ENCODE data around the gene STAC2. TPM values are rescaled to one million over a fixed set of nuclear protein-coding genes. Genes with fewer than 3 reads are reported as not detected.

Gene STAC2
- total RNA-seq, 2 experiments from 2014 or later = not detected

- Mint-ChIP-seq H3K9me3 (no peaks in the 10 kb centered on the region), H3K27me3 (peaks cover 38% of the 10 kb centered on the region), H3K4me3 (no peak overlapping the region), H3K27ac (no peak overlapping the region), H3K4me1 (peaks cover 1% of the 10 kb centered on the region), H3K36me3 (ENCODE audit: low read depth) (no peaks in the 10 kb centered on the region)
- CTCF ChIA-PET = interaction anchor here (0.5 to 1.6 kb wide), 5 partner anchors 11 to 53 kb away, joined by 3 to 5 read pairs (median 3); no protein-coding TSS in a partner anchor
- no peak for DNase-seq
- POLR2A ChIA-PET = no interaction called here
Measured at GRCh38 chr17:39217734-39218369, 7.9 kb downstream of the STAC2 start.

GRCh38 chr17:39213852-39214251 lies 11.9 kb downstream of the STAC2 start:
- ChIA-PET POLR2A (interaction anchor here (1.3 kb wide), 1 partner anchor 13 kb away, joined by 3 read pairs; no protein-coding TSS in a partner anchor), CTCF (no interaction called here)
- peaks cover 40% of the 10 kb centered on the region for H3K27me3 Mint-ChIP-seq
- no peak overlapping the region for H3K27ac Mint-ChIP-seq
- H3K4me1 Mint-ChIP-seq = peaks cover 10% of the 10 kb centered on the region
- H3K36me3 Mint-ChIP-seq (ENCODE audit: low read depth) = no peaks in the 10 kb centered on the region
- no peak for DNase-seq
- no peaks in the 10 kb centered on the region for H3K9me3 Mint-ChIP-seq
- no peak overlapping the region for H3K4me3 Mint-ChIP-seq

GRCh38 chr17:39212841-39213480 lies 12.8 kb downstream of the STAC2 start:
- Mint-ChIP-seq H3K4me1 (peaks cover 10% of the 10 kb centered on the region), H3K36me3 (ENCODE audit: low read depth) (no peaks in the 10 kb centered on the region), H3K27ac (no peak overlapping the region), H3K9me3 (no peaks in the 10 kb centered on the region), H3K27me3 (peaks cover 35% of the 10 kb centered on the region), H3K4me3 (no peak overlapping the region)
- ChIA-PET CTCF (interaction anchor here (0.7 to 1.3 kb wide), 2 partner anchors 32 to 41 kb away, joined by 3 to 5 read pairs; no protein-coding TSS in a partner anchor), POLR2A (no interaction called here)
- no peak for DNase-seq

- peaks cover 32% of the 10 kb centered on the region for H3K27me3 Mint-ChIP-seq
- H3K27ac Mint-ChIP-seq = no peak overlapping the region
- ChIA-PET POLR2A (no interaction called here), CTCF (interaction anchor here (0.7 to 1.3 kb wide), 2 partner anchors 32 to 41 kb away, joined by 3 to 5 read pairs; no protein-coding TSS in a partner anchor)
- no peaks in the 10 kb centered on the region for H3K9me3 Mint-ChIP-seq
- H3K4me1 Mint-ChIP-seq = peaks cover 11% of the 10 kb centered on the region
- H3K4me3 Mint-ChIP-seq = no peak overlapping the region
- no peak for DNase-seq
- no peaks in the 10 kb centered on the region for H3K36me3 Mint-ChIP-seq (ENCODE audit: low read depth)
Measured at GRCh38 chr17:39212195-39212810, 13.4 kb downstream of the STAC2 start.

GRCh38 chr17:39210093-39210434 lies 15.7 kb downstream of the STAC2 start:
- ChIA-PET CTCF (interaction anchor here (1.0 to 7.4 kb wide), 3 partner anchors 10 to 45 kb away, joined by 3 to 208 read pairs (median 3); partner anchors contain the start of gene RPL19), POLR2A (interaction anchor here (2.5 kb wide), 1 partner anchor 10 kb away, joined by 10 read pairs; the partner anchor contains the start of gene RPL19)
- H3K36me3 Mint-ChIP-seq (ENCODE audit: low read depth) = peaks cover 2% of the 10 kb centered on the region
- no peaks in the 10 kb centered on the region for H3K9me3 Mint-ChIP-seq
- H3K4me1 Mint-ChIP-seq = peaks cover 17% of the 10 kb centered on the region
- no peak overlapping the region for H3K4me3 Mint-ChIP-seq
- no peak for DNase-seq
- no peak overlapping the region for H3K27ac Mint-ChIP-seq
- H3K27me3 Mint-ChIP-seq = peaks cover 18% of the 10 kb centered on the region

- Mint-ChIP-seq H3K36me3 (ENCODE audit: low read depth) (peaks cover 7% of the 10 kb centered on the region), H3K27ac (no peak overlapping the region), H3K4me1 (peaks cover 18% of the 10 kb centered on the region), H3K27me3 (peaks cover 17% of the 10 kb centered on the region), H3K4me3 (peak overlapping the region; percentile 4), H3K9me3 (no peaks in the 10 kb centered on the region)
- peak; percentile 65 for DNase-seq
- ChIA-PET POLR2A (interaction anchor here (0.6 to 2.5 kb wide), 3 partner anchors 10 to 18 kb away, joined by 3 to 10 read pairs (median 4); partner anchors contain the start of gene RPL19), CTCF (interaction anchor here (1.0 to 7.4 kb wide), 3 partner anchors 10 to 45 kb away, joined by 3 to 208 read pairs (median 3); partner anchors contain the start of gene RPL19)
Measured at GRCh38 chr17:39209317-39210092, 16.2 kb downstream of the STAC2 start.

- Mint-ChIP-seq H3K9me3 (no peaks in the 10 kb centered on the region), H3K4me1 (peaks cover 19% of the 10 kb centered on the region), H3K27ac (no peak overlapping the region), H3K4me3 (no peak overlapping the region), H3K36me3 (ENCODE audit: low read depth) (peaks cover 14% of the 10 kb centered on the region), H3K27me3 (peaks cover 17% of the 10 kb centered on the region)
- ChIA-PET CTCF (interaction anchor here (1.0 to 7.4 kb wide), 3 partner anchors 9 to 44 kb away, joined by 3 to 208 read pairs (median 3); partner anchors contain the start of gene RPL19), POLR2A (interaction anchor here (0.6 to 2.5 kb wide), 3 partner anchors 9 to 19 kb away, joined by 3 to 10 read pairs (median 4); partner anchors contain the start of gene RPL19)
- no peak for DNase-seq
Measured at GRCh38 chr17:39208893-39209292, 16.9 kb downstream of the STAC2 start.

GRCh38 chr17:39208136-39208535 lies 17.6 kb downstream of the STAC2 start:
- Mint-ChIP-seq H3K4me1 (peaks cover 24% of the 10 kb centered on the region), H3K27me3 (peaks cover 17% of the 10 kb centered on the region), H3K9me3 (no peaks in the 10 kb centered on the region), H3K27ac (no peak overlapping the region), H3K36me3 (ENCODE audit: low read depth) (peaks cover 21% of the 10 kb centered on the region), H3K4me3 (no peak overlapping the region)
- POLR2A ChIA-PET = interaction anchor here (2.1 to 3.7 kb wide), 3 partner anchors 8 to 36 kb away, joined by 9 to 22 read pairs (median 10); partner anchors contain the start of gene RPL19
- no peak for DNase-seq
- CTCF ChIA-PET = interaction anchor here (2.9 to 7.4 kb wide), 2 partner anchors 12 to 31 kb away, joined by 9 to 208 read pairs; no protein-coding TSS in a partner anchor

GRCh38 chr17:39205112-39205526 lies 20.6 kb downstream of the STAC2 start:
- CTCF ChIA-PET = interaction anchor here (0.7 to 7.4 kb wide), 4 partner anchors 9 to 348 kb away, joined by 3 to 208 read pairs (median 6); no protein-coding TSS in a partner anchor
- POLR2A ChIA-PET = interaction anchor here (3.7 kb wide), 1 partner anchor 32 kb away, joined by 22 read pairs; no protein-coding TSS in a partner anchor
- H3K36me3 Mint-ChIP-seq (ENCODE audit: low read depth) = peaks cover 48% of the 10 kb centered on the region
- peaks cover 43% of the 10 kb centered on the region for H3K4me1 Mint-ChIP-seq
- no peak overlapping the region for H3K4me3 Mint-ChIP-seq
- DNase-seq = no peak
- no peaks in the 10 kb centered on the region for H3K9me3 Mint-ChIP-seq
- H3K27ac Mint-ChIP-seq = no peak overlapping the region
- peaks cover 5% of the 10 kb centered on the region for H3K27me3 Mint-ChIP-seq

- CTCF ChIA-PET = interaction anchor here (0.5 to 7.4 kb wide), 2 partner anchors 35 to 192 kb away, joined by 3 to 208 read pairs; no protein-coding TSS in a partner anchor
- DNase-seq = no peak
- peaks cover 51% of the 10 kb centered on the region for H3K36me3 Mint-ChIP-seq (ENCODE audit: low read depth)
- no peak overlapping the region for H3K27ac Mint-ChIP-seq
- H3K4me1 Mint-ChIP-seq = peaks cover 46% of the 10 kb centered on the region
- no peaks in the 10 kb centered on the region for H3K27me3 Mint-ChIP-seq
- POLR2A ChIA-PET = no interaction called here
- no peak overlapping the region for H3K4me3 Mint-ChIP-seq
- H3K9me3 Mint-ChIP-seq = no peaks in the 10 kb centered on the region
Measured at GRCh38 chr17:39204245-39204644, 21.5 kb downstream of the STAC2 start.

- Mint-ChIP-seq H3K4me1 (peaks cover 55% of the 10 kb centered on the region), H3K4me3 (peak overlapping the region; percentile 93), H3K9me3 (no peaks in the 10 kb centered on the region), H3K36me3 (ENCODE audit: low read depth) (peaks cover 51% of the 10 kb centered on the region), H3K27me3 (no peaks in the 10 kb centered on the region), H3K27ac (peak overlapping the region; percentile 96)
- no peak for DNase-seq
- ChIA-PET CTCF (interaction anchor here (0.8 to 2.0 kb wide), 3 partner anchors 31 to 218 kb away, joined by 3 to 7 read pairs (median 5); no protein-coding TSS in a partner anchor), POLR2A (interaction anchor here (0.6 to 2.1 kb wide), 5 partner anchors 41 to 376 kb away, joined by 3 to 8 read pairs (median 4); partner anchors contain the start of genes CWC25 and RPL23)
Measured at GRCh38 chr17:39200957-39201510, 24.7 kb downstream of the STAC2 start.
